Keratinocyte (primary cell): ENCODE data around the gene SORBS1.

Experiments
- CTCF ChIP-seq, 3 experiments: IDR thresholded peaks in 1 of 3; conservative IDR thresholded peaks in 1 of 3; optimal IDR thresholded peaks in 1 of 3; 2 replicates in 2 of 3; 3 replicates in 1 of 3; pipeline versions ENCODE3 to v1.5.1; 2011; ENCODE audit warnings: low read length in 3 of 3, mild to moderate bottlenecking in 3 of 3, moderate library complexity in 2 of 3, control low read depth in 1 of 3, inconsistent platforms in 1 of 3; ENCODE audit not compliant: insufficient read depth in 2 of 3; ENCODE audit errors: extremely low read depth in 1 of 3
- EZH2 ChIP-seq: IDR thresholded peaks from one replicate; pipeline ENCODE4 v1.6.1; 2012; ENCODE audit warnings: inconsistent platforms, mild to moderate bottlenecking, low read length, moderate library complexity

- no peak for TF ChIP-seq CTCF (optimal IDR thresholded peaks at IDR 0.05 in 1 of 3, IDR thresholded peaks at IDR 0.05 in 1 of 3, conservative IDR thresholded peaks at IDR 0.05 in 1 of 3; ENCODE audit: extremely low read depth in 1 of 3, insufficient read depth in 2 of 3, low read length in 3 of 3)
- no peak for TF ChIP-seq EZH2
Observed at GRCh38 chr10:95553674-95554073, 7.5 kb downstream of the SORBS1 start.
